Aorta (tissue), 5 donors: Measurements from ENCODE around the gene ZNHIT1. TPM values are rescaled to one million over a fixed set of nuclear protein-coding genes. Genes with fewer than 3 reads are reported as not detected.

Experiments used
- ATAC-seq: fragments of 200-7000 bp; cut with Tn5 transposase; one replicate; pipeline ENCODE4 v1.9.1; 2022; ENCODE audit warnings: moderate library complexity; ENCODE audit not compliant: low FRiP score
- DNase-seq, 2 donors: peaks; one replicate each; pipeline ENCODE4 v3.0.0-alpha.2; 2020
- H3K27ac ChIP-seq, 2 donors: one replicate each; pipeline ENCODE4 v1.5.1; 2013; ENCODE audit warnings: low read length in 2 of 2, mild to moderate bottlenecking in 2 of 2, moderate library complexity in 2 of 2, control low read depth in 1 of 2, inconsistent platforms in 1 of 2, low read depth in 1 of 2
- H3K27me3 ChIP-seq, 2 donors: one replicate each; pipeline ENCODE4 v1.6.1; 2013; ENCODE audit warnings: control low read depth in 1 of 2, low read length in 1 of 2, mild to moderate bottlenecking in 1 of 2, moderate library complexity in 1 of 2; ENCODE audit not compliant: insufficient read depth in 2 of 2, control insufficient read depth in 1 of 2
- H3K36me3 ChIP-seq, 2 donors: one replicate each; pipeline ENCODE4 v1.6.1; 2013; ENCODE audit warnings: control low read depth in 1 of 2, low read length in 1 of 2, mild to moderate bottlenecking in 1 of 2; ENCODE audit not compliant: insufficient read depth in 2 of 2, control insufficient read depth in 1 of 2
- H3K4me1 ChIP-seq, 2 donors: one replicate each; pipeline ENCODE4 v1.6.1; 2013; ENCODE audit warnings: low read length in 2 of 2, control low read depth in 1 of 2, mild to moderate bottlenecking in 1 of 2, moderate library complexity in 1 of 2; ENCODE audit not compliant: insufficient read depth in 2 of 2, control insufficient read depth in 1 of 2
- H3K4me3 ChIP-seq, 2 donors: one replicate each; pipeline ENCODE4 v1.5.1; 2013; ENCODE audit warnings: low read length in 2 of 2, control low read depth in 1 of 2, mild to moderate bottlenecking in 1 of 2
- H3K9me3 ChIP-seq: one replicate; pipeline ENCODE4 v1.6.1; 2013; ENCODE audit warnings: mild to moderate bottlenecking, low read length; ENCODE audit not compliant: control insufficient read depth
- WGBS, 2 donors: extraction: QIAGEN DNeasy Blood & Tissue Kit; methylation state at CpG; one replicate each; pipeline ENCODE4 v1.1.7; 2013; 5-methylcytosine and 5-hydroxymethylcytosine counted together
- intact Hi-C, 2 donors: fragments of 100-400 bp; cut with DNase I; formaldehyde crosslinking; loops; one replicate each; pipeline versions ENCODE4 v1.14.2 to v1.15.0; 2022
- long read RNA-seq, 2 donors: library from polyadenylated mRNA; unstranded; transcript quantifications; one replicate each; pipeline ENCODE4 v2.0.0, GENCODE V29; 2020 to 2021
- polyA plus RNA-seq, 2 donors: library from polyadenylated mRNA; stranded (reverse); fragments of 200-250 nt; gene quantifications; one replicate each; pipeline ENCODE4 v1.2.3, GENCODE V29; 2013
- total RNA-seq, 2 donors: library from RNA; stranded (reverse); fragmentation: NEBNext Ultra II Directional; extraction: Animal tissue kit (Norgen Biotek cat#: 25700); gene quantifications; one replicate each; pipeline ENCODE4 v1.2.1, GENCODE V29; 2021
- donor health status: healthy with polysubstance abuse.
- donor health status: Bipolar disorder and iron deficiency.
- donor health status: DM: no; HTN: no; CAD: no.
- donor health status: DM: no; HTN: no; CAD: no.
- donor health status: DM: yes; HTN: yes; CAD: no.

ZNHIT1 gene
- total RNA-seq (10 to 100 TPM; 48.7 to 54.4 TPM), polyA plus RNA-seq (100 to 1,000 TPM in 1 of 2 donors, 10 to 100 TPM in 1; 95.8 to 114 TPM)
- long read RNA-seq, donor 1, transcript ZNHIT1-201 (5 exons, 1,225 nt) = major isoform, 24 of 32 reads
- long read RNA-seq, donor 1, partial matches to known transcripts = 1 of 32 reads
- long read RNA-seq, donor 1, other reads (novel, unspliced or antisense) = 6 of 32 reads
- long read RNA-seq, donor 2, transcript ZNHIT1-201 (5 exons, 1,225 nt) = major isoform, 15 of 18 reads
- long read RNA-seq, donor 2, partial matches to known transcripts = 0 of 18 reads
- long read RNA-seq, donor 2, other reads (novel, unspliced or antisense) = 3 of 18 reads

DNA sequence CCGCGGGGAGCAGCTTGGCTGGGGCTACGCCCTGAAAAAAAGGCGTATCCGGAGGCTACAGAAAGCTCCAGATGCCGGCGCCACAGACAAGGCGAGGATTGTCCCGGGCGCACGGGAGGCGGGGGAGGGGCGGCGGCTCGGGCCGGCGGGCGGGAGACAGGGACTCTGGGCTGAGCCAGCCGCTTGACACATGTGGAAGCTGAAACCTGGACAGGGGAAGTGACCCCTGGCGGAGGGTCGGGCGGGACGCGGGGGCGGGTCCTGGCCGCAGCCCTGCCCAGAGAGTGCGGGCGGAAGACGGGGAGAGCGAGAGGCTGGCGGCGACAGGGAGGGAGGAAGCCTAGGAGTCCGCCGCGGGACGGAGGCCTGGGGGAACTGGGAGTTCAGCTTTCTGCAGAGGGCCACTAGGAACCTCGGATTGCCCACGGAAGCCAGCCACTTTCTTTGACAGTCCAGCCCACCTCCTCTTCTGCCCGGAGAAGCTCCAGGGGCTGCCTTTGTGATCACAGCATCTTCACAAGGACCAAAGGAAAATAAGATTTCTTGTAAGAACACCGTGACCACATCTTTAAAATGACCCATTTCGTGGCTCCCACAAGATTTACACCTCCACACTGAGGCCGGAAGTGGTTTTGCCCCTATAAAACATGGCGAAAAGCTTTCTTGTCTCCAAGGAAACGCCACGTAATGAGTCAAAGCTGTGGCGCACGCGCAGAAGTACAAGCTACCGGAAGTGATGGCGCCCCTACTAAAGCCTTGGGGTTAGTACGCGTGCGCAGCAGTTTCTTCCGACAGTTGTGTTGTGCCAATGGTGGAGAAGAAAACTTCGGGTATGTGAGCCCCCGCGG is at the start of gene ZNHIT1, which contains the start of gene PLOD3:
ZNHIT1 (plus strand) TSS at position 778 of the 848 bp plus-strand sequence; CDS start at position 809, 31 bp downstream.
PLOD3 (minus strand) TSS at position 194 of the 848 bp plus-strand sequence. CDS start 307 bp downstream, outside the sequence.
- Histone ChIP-seq H3K27me3 (no peaks in the 10 kb centered on the region), H3K4me1 (no peaks in the 10 kb centered on the region), H3K9me3 (no peaks in the 10 kb centered on the region), H3K36me3 (no peaks in the 10 kb centered on the region), H3K4me3 (peak within 1 kb of the TSS; percentile 52 to 83), H3K27ac (peak within 1 kb of the TSS in 1 of 2 donors; percentile 66)
- 1% methylated on average over 53 to 57 of the region's 57 CpGs for WGBS, 2 donors
- intact Hi-C loops = loop anchor here in 1 of 2 donors (2.0 kb wide), 1 partner anchor 27 kb away; the partner anchor contains the start of gene FIS1
- ATAC-seq (peak; percentile 91), DNase-seq (peak; percentile 97 to 99)

DNA sequence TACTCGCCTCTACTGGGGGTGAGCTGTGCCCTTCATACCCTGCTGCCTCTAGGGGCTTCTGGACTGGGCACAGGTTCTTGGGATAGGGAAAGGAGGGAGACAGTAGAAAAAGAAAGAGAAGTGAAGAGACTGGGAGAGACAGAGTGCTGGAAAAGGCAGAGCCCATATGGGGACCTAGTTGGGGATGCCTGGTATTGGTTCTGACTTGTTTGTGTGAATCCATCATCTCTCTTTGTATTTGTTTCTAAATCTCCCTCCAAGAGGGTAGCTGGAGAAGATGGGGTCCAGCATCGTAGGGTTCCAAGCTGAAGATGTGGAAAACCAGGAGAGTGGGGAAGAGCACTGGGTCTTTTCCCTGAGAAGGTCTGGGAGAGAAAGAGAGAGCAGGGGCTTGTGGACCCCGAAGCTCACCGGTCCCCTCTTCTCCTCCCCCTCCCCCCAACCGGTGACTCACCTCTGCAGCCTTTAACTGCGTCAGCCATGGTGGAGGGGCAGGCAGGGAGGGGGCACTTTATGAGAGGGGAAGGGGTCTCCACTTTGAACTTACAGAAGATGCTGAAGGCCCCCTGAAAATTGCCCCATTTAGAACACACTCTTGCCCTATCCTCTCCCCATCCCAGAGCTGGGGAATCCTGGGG is 49.4 kb upstream of the ZNHIT1 start:
- WGBS, 2 donors = 2 to 6% methylated on average over 2 to 6 of the region's 6 CpGs
- Histone ChIP-seq H3K36me3 (no peaks in the 10 kb centered on the region), H3K4me1 (no peaks in the 10 kb centered on the region), H3K4me3 (no peak overlapping the region), H3K9me3 (no peaks in the 10 kb centered on the region), H3K27ac (no peak overlapping the region), H3K27me3 (peaks cover 0 to 7% of the 10 kb centered on the region in 2 donors)
- no peak for ATAC-seq
- DNase-seq = no peak
- intact Hi-C loops = loop anchor here in 1 of 2 donors (10.0 kb wide), 1 partner anchor 274 kb away; the partner anchor contains the start of gene ACHE

DNA sequence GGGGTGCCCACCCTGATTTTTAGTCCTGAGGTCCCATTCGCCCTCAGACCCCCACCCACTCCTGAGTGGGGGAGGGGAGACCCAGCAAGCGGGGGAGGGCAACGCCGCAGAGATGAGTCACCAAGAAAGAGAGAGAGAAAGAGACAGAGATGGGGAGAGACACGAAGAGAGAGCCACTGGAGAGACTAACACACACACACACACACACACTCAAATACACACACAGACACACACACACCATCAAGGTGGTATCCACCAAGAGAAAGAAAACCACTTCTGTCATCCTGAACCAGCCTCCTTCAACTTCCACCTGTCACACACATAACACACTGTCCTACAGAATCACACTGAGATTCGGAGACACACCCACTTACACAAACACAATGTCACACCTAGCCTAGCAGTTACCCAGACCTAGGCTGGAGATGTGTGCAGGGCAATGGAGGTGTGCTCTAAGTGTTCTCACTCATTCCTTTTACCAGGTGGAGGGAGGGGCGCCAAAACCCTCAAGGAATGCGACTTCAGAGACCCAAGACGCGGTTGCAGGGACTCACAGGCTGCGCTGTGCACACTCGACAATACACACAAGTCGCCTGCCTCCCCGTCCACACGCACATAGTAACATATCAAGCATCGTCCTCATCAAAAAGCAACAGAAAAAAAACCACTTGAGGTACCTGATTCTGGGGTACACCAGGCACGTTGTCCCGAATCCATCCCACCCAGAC is 48.7 kb upstream of the ZNHIT1 start:
- Histone ChIP-seq H3K4me3 (no peak overlapping the region), H3K27me3 (peaks cover 0 to 4% of the 10 kb centered on the region in 2 donors), H3K27ac (no peak overlapping the region), H3K9me3 (no peaks in the 10 kb centered on the region), H3K4me1 (no peaks in the 10 kb centered on the region), H3K36me3 (no peaks in the 10 kb centered on the region)
- DNase-seq (no peak), ATAC-seq (no peak)
- intact Hi-C loops = loop anchor here in 1 of 2 donors (10.0 kb wide), 1 partner anchor 274 kb away; the partner anchor contains the start of gene ACHE
- 4% methylated on average over 18 of the region's 18 CpGs for WGBS, 2 donors

DNA sequence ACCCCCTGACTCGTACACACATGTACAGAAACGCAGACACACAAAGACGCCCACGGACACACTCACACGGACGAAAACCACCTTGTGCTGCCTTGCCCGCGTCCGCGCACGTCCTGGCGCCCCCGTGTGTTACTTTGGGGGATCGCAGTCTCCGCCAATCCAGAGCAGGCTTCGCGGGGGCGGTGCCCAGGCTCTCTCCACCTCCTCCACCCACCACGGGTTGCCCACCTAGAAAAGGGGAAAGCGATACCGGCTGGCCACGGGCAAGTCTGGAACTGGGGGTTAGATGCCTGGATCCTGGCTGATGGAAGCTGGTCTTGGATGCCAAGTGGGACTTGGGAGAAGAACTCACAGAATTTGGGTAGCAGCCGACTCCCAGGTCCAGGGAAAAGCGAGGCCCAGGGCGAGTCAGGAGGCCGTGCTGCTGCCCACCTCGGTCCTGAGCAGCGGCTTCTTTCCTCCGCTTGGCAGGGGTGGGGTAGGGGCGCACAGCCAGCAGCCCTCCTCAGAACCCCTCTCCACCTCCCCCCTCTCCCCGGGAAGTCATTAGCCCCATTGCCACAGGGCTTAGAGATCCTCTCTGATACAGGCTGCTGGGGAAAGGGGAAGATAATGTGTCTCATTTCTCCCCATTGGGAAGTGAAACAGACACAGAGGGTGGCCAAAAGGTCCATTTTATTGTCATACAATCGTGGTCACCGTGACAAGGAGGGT is 48.0 kb upstream of the ZNHIT1 start:
- DNase-seq (peak; percentile 78 to 92), ATAC-seq (peak; percentile 71)
- intact Hi-C loops = loop anchor here in 1 of 2 donors (2.0 to 10.0 kb wide), 2 partner anchors 25 to 275 kb away; partner anchors contain the start of gene ACHE
- H3K4me3 ChIP-seq = no peak overlapping the region
- no peak overlapping the region for H3K27ac ChIP-seq
- H3K4me1 ChIP-seq = no peaks in the 10 kb centered on the region
- peaks cover 0 to 4% of the 10 kb centered on the region in 2 donors for H3K27me3 ChIP-seq
- no peaks in the 10 kb centered on the region for H3K36me3 ChIP-seq
- 1 to 2% methylated on average over 29 to 33 of the region's 33 CpGs for WGBS, 2 donors
- H3K9me3 ChIP-seq = no peaks in the 10 kb centered on the region

DNA sequence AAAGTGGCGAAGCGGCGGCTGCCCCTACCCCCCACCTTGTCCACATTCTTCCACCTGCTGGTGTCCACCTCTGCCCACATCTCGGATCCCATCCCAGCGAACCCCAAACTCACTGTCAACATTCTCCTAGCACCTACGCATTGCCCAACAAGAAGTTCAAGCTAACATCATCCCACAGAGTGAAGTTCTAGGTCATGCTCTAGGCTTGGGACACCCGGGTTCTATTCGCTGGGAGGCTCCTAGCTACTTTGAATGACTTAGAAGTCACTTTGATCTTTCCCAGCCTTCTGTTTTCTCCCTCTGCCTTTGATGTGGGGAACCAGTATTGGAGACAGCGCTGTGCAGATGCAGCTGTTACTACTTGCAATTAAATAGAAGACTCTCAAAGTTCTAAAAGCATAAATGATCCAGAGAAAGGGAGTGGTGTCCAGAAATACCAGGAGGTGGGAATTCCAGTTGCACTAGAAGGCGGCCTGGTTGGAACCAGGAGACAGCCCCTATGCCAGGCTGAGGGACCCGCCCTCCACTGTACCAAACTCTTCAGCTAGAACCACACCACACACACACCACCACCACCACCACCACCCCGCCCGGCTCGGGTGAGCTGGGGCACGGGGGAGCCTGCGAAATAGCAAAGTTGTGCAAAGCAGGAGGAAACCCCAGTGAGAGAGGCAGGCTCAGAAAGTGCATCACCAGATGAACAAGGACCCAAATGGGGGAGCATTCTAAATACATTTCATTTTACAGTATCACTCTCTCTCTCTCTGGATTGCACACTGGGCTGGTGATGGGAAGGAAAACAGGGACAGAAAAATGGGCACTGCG is 47.1 kb upstream of the ZNHIT1 start:
- no peak for DNase-seq
- Histone ChIP-seq H3K9me3 (no peaks in the 10 kb centered on the region), H3K4me3 (no peak overlapping the region), H3K36me3 (no peaks in the 10 kb centered on the region), H3K27ac (no peak overlapping the region), H3K4me1 (no peaks in the 10 kb centered on the region), H3K27me3 (no peaks in the 10 kb centered on the region)
- ATAC-seq = no peak
- intact Hi-C loops = loop anchor here in 1 of 2 donors (2.0 kb wide), 1 partner anchor 26 kb away; no protein-coding TSS in a partner anchor
- WGBS, 2 donors = 4 to 5% methylated on average over 17 of the region's 17 CpGs

DNA sequence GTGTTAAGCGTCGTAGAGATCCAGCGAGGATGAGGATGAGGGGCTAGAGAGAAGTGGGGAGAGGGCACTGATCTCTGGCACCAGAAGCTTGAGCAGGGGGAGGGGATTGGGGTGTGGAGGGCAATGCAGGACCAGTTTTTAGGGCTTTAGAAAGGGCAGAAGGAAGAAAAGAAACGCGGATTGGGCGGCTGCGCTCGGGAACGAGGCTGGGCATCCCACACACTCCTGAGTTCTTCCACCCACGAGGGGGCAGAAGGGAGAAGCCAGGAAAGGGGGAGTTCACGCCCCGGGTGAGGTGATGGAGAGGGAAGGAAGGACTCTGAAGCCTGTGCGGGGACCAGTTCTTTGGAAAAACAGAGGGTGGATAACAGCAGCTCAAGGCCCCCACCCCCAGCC is 46.5 kb upstream of the ZNHIT1 start:
- Histone ChIP-seq H3K27ac (no peak overlapping the region), H3K9me3 (no peaks in the 10 kb centered on the region), H3K4me1 (no peaks in the 10 kb centered on the region), H3K36me3 (no peaks in the 10 kb centered on the region), H3K4me3 (no peak overlapping the region), H3K27me3 (no peaks in the 10 kb centered on the region)
- DNase-seq = no peak
- WGBS, 2 donors = 0 to 1% methylated on average over 13 of the region's 13 CpGs
- intact Hi-C loops = loop anchor here in 1 of 2 donors (2.0 kb wide), 1 partner anchor 27 kb away; no protein-coding TSS in a partner anchor
- ATAC-seq = no peak
